ENCODE data around the gene BRF1. TPM values are rescaled to one million over a fixed set of nuclear protein-coding genes. Genes with fewer than 3 reads are reported as not detected.

Gene BRF1
- total RNA-seq, 1 experiment from 2014 or later, result 41.2 TPM

GRCh38 chr14:105178069-105178867, 122.5 kb downstream of the BRF1 start:
- BruUV-seq (replicated peaks), result no TSS peak
- CTCF ChIA-PET, result no interaction called here
- intact Hi-C loops (cut with micrococcal nuclease), result no loop called here
- POLR2A ChIA-PET, result no interaction called here
- no peak overlapping the region for H2AFZ ChIP-seq (ENCODE audit: low read depth, low read length, poor library complexity, severe bottlenecking)
- RAD21 ChIA-PET (ENCODE audit: low non-redundant PET in 1 of 2, low total read pairs in 2 of 2, uncharacterized antibody in 2 of 2, unreplicated experiment in 2 of 2), result no interaction called here
- H3K9ac ChIP-seq (ENCODE audit: low read length), result no peak overlapping the region
- no peaks in the 10 kb centered on the region for H3K9me3 ChIP-seq (ENCODE audit: control insufficient read depth in 1 of 2, insufficient read depth in 1 of 2, low read depth in 1 of 2, low read length in 2 of 2)
- no peaks in the 10 kb centered on the region for H3K9me2 ChIP-seq (ENCODE audit: insufficient read depth)
- H3K4me2 ChIP-seq (ENCODE audit: low read length), result no peak overlapping the region
- no peaks in the 10 kb centered on the region for H4K20me1 ChIP-seq (ENCODE audit: insufficient read depth)
- no peak overlapping the region for H3K4me3 ChIP-seq (replicated peaks in 1 of 2; ENCODE audit: low read depth in 1 of 2, low read length in 2 of 2)
- H3K36me3 ChIP-seq (ENCODE audit: control insufficient read depth in 1 of 2, insufficient read depth in 2 of 2, low read length in 2 of 2), result no peaks in the 10 kb centered on the region
- H3K27me3 ChIP-seq (ENCODE audit: insufficient read depth, low read length), result no peaks in the 10 kb centered on the region
- no peak overlapping the region for H3K27ac ChIP-seq (ENCODE audit: low read depth, low read length)
- ATAC-seq, result no peak
- TF ChIP-seq ATF3 (IDR thresholded peaks at IDR 0.05) (no peak), CTCF (IDR thresholded peaks at IDR 0.05 in 2 of 3, conservative IDR thresholded peaks at IDR 0.05 in 1 of 3; ENCODE audit: borderline replicate concordance in 1 of 3, insufficient read depth in 1 of 3, low read depth in 2 of 3, low read length in 2 of 3) (peak in 1 of 3 experiments; percentile 17; a peak in 1 of 6 replicates), ZFX (IDR thresholded peaks at IDR 0.05) (no peak), ZBTB33 (IDR thresholded peaks at IDR 0.05; ENCODE audit: extremely low read depth, insufficient replicate concordance, low read length) (no peak)
- no peak for DNase-seq (ENCODE audit: low read depth, low spot score)
- peaks cover 16 to 38% of the 10 kb centered on the region in 2 experiments for H3K4me1 ChIP-seq (ENCODE audit: control insufficient read depth in 1 of 2, insufficient read depth in 2 of 2, low read length in 2 of 2)
- no peaks in the 10 kb centered on the region for H3K79me2 ChIP-seq (ENCODE audit: insufficient read depth, low read length)

Measured in HCT116 (cell line).